ENCODE results near the gene ARF5.

ARF5 gene

DNA sequence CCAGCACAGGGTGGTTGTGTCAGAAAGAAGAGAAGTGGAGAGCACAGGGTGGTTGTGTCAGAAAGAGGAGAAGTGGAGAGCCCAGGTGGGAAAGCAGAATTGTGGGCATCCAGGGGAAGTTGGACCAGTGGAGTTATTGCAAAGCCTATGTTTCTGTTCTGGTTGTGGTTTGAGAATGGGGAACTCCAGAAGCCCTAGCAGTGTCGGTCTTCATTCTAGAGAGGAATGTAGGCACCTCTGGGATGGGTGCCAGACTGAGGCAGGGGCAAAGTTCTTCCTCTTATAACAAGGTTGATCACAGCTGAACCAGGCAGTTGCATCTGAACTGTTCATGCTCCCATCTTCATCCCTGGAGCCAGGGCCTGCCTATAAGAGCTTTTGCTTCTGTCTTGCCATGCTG is 6.3 kb downstream of the ARF5 start:
- DNase-seq (ENCODE audit: low read depth, low spot score), result no peak
- in situ Hi-C loops (cut with HindIII; ENCODE audit: low sequenced_read_pairs), result no loop called here

DNA sequence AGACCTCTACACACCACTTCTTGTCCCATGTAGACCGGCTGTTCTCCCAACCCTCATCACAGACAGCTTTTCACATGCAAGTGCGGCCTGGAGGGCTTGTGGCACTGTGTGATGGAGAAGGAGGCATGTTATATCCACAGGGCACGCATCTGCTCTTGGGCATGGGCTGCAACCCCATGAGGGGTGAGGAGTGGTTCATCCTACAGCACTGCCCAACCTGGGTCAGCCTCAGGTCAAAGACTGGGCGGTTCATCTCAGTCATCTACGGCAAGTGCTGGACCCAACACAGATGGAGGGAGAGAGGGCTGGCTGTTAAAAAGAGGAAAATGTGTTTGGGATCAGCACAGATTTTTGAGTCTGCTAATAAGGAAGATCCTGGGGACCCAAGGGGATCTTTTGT is 7.5 kb downstream of the ARF5 start:
- DNase-seq (ENCODE audit: low read depth, low spot score), result no peak
- TF ChIP-seq, protein P1, sequence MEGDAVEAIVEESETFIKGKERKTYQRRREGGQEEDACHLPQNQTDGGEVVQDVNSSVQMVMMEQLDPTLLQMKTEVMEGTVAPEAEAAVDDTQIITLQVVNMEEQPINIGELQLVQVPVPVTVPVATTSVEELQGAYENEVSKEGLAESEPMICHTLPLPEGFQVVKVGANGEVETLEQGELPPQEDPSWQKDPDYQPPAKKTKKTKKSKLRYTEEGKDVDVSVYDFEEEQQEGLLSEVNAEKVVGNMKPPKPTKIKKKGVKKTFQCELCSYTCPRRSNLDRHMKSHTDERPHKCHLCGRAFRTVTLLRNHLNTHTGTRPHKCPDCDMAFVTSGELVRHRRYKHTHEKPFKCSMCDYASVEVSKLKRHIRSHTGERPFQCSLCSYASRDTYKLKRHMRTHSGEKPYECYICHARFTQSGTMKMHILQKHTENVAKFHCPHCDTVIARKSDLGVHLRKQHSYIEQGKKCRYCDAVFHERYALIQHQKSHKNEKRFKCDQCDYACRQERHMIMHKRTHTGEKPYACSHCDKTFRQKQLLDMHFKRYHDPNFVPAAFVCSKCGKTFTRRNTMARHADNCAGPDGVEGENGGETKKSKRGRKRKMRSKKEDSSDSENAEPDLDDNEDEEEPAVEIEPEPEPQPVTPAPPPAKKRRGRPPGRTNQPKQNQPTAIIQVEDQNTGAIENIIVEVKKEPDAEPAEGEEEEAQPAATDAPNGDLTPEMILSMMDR (IDR thresholded peaks at IDR 0.05; ENCODE audit: low read depth, low read length), result no peak
- no peak overlapping the region for H3K4me3 ChIP-seq (ENCODE audit: low read depth, low read length)
- in situ Hi-C loops (cut with HindIII; ENCODE audit: low sequenced_read_pairs), result no loop called here

More for the DNA sequence above, 6.3 kb downstream of the ARF5 start:
- TF ChIP-seq, protein P1 (IDR thresholded peaks at IDR 0.05; ENCODE audit: low read depth, low read length), result no peak
- no peak overlapping the region for H3K4me3 ChIP-seq (ENCODE audit: low read depth, low read length)

DNA sequence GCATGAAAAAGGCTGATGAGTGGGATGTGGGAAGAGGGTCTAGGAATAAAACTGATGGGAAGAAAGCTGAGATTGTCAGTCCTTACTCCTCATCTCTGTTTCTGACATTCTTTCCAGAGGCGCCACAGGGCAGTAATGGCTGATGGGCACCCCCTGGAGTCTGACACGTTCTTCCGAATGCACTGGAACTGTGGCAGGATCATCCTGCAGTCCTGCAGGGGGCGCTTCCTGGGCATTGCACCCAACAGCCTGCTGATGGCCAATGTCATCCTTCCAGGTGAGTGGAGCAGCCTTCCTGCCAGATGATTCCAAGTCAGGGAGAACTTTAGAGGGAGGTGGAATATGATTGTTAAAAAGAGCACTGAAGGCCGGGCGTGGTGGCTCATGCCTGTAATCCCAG is 10.1 kb downstream of the ARF5 start:
- in situ Hi-C loops (cut with HindIII; ENCODE audit: low sequenced_read_pairs), result no loop called here
- no peak overlapping the region for H3K4me3 ChIP-seq (ENCODE audit: low read depth, low read length)
- DNase-seq (ENCODE audit: low read depth, low spot score), result no peak
- TF ChIP-seq, protein P1 (IDR thresholded peaks at IDR 0.05; ENCODE audit: low read depth, low read length), result peak; percentile 25

DNA sequence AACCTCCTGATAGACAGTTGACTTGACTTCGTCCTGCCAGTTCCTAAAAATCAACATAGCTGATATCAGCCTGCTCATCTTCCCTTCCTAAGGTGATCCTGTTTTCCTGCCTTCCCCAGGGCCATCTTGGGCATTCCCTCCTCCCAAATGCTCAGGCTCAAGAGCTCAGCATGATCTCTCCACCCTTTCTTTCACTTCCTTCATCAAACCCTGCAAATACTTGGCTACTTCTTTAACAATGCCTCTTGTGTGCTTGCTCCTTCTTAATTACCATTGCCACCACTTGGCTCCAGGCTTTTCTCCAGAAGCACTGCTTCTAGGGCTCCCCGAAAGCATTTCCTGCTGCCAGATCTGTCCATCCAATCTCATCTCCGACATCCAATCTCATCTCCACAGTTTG is 12.7 kb downstream of the ARF5 start:
- TF ChIP-seq, protein P1 (IDR thresholded peaks at IDR 0.05; ENCODE audit: low read depth, low read length), result no peak
- H3K4me3 ChIP-seq (ENCODE audit: low read depth, low read length), result no peak overlapping the region
- DNase-seq (ENCODE audit: low read depth, low spot score), result no peak
- in situ Hi-C loops (cut with HindIII; ENCODE audit: low sequenced_read_pairs), result no loop called here

DNA sequence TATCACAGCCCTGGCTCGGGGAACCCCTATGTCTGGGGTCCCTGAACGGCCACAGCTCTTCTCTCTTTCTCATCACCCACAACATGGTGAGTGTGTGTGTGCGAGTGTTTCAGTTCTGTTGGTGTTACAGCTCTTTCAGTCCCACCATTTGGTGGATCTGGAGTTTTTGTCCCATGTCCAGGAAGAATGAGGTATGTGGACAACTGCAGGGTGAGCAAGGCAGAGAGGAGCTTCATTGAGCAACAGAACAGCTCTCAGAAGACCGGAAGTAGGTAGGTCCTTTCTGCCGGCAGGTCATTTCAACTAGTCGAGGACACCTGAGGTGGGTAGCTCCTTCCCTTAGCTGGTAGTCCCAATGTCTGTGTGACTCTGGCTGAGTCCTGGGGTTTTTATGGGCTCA is 20.2 kb downstream of the ARF5 start:
- no peak for DNase-seq (ENCODE audit: low read depth, low spot score)
- TF ChIP-seq, protein P1 (IDR thresholded peaks at IDR 0.05; ENCODE audit: low read depth, low read length), result no peak

DNA sequence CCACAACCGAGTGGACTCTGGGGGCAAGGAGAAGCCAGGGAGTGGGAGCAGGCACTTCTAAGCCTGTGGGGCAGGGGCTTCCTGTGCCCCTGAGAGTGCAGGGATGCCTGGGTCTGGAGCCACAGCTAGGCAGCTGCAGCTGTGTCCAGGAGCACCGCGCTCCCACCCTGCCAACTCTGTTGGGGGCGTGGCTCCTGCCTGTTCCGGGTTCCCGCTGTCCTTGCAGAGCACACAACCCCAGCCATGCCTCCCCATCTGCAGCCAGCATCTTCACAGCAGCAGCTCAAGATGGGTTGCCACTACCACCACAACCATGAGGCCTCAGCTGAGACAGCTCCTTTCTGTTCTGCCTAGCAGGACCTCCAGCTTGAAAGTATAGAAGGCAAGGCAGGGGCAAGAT is 21.1 kb downstream of the ARF5 start:
- in situ Hi-C loops (cut with HindIII; ENCODE audit: low sequenced_read_pairs), result no loop called here
- DNase-seq (ENCODE audit: low read depth, low spot score), result no peak
- TF ChIP-seq, protein P1 (IDR thresholded peaks at IDR 0.05; ENCODE audit: low read depth, low read length), result no peak
- H3K4me3 ChIP-seq (ENCODE audit: low read depth, low read length), result no peak overlapping the region

More for the DNA sequence above, 20.2 kb downstream of the ARF5 start:
- H3K4me3 ChIP-seq (ENCODE audit: low read depth, low read length), result no peak overlapping the region
- in situ Hi-C loops (cut with HindIII; ENCODE audit: low sequenced_read_pairs), result no loop called here

DNA sequence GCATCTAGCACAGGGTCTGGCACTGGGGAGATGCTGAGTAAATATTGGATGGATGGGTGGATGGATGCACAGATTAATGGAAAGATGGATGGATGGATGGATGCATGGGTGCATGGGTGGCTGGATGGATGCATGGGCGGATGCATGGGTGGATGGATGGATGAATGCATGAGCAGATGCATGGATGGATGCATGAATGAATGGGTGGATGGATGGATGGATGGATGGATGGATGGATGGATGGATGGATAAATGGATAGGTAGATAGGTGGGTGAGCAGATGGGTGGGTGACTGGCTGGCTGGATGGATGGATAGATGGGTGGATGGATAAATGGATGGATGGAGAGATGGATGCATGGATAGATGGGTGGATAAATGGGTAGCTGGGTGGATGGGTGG is 24.1 kb downstream of the ARF5 start:
- in situ Hi-C loops (cut with HindIII; ENCODE audit: low sequenced_read_pairs), result no loop called here
- H3K4me3 ChIP-seq (ENCODE audit: low read depth, low read length), result no peak overlapping the region
- DNase-seq (ENCODE audit: low read depth, low spot score), result no peak
- TF ChIP-seq, protein P1 (IDR thresholded peaks at IDR 0.05; ENCODE audit: low read depth, low read length), result no peak
